Bronchial epithelial cell (primary cell): ENCODE results near the gene CLN6. TPM values are rescaled to one million over a fixed set of nuclear protein-coding genes. Genes with fewer than 3 reads are reported as not detected.
A peak's percentile ranks its signal among the peaks of the same experiment; 100 is the strongest.

Experiments used
- DNase-seq: peaks from one replicate; pipeline ENCODE4 v3.0.0-alpha.2; 2010; ENCODE audit warnings: low read depth
- FAIRE-seq: peaks from 2 replicates; lab custom pipeline; 2011; peaks lifted over from hg19 to GRCh38; lab: Jason Lieb, UNC
- H3K27me3 ChIP-seq: 2 replicates; pipeline ENCODE4 v1.5.1; 2011; ENCODE audit warnings: low read length; ENCODE audit not compliant: control insufficient read depth, insufficient read depth
- H3K36me3 ChIP-seq: 2 replicates; pipeline ENCODE4 v1.5.1; 2011; ENCODE audit warnings: low read length; ENCODE audit not compliant: control insufficient read depth, insufficient read depth
- H3K4me3 ChIP-seq: 2 replicates; pipeline ENCODE4 v1.5.1; 2011; ENCODE audit warnings: mild to moderate bottlenecking, low read depth, low read length, control low read depth
- total RNA-seq: library from RNA; depleted of rRNA; stranded (reverse); fragments of >200 nt; gene quantifications from 2 replicates; pipeline ENCODE4 v1.2.1, GENCODE V29; 2014
- TF ChIP-seq, protein P1 (sequence below): IDR thresholded peaks from 2 replicates; pipeline ENCODE4 v1.5.1; 2011; ENCODE audit warnings: mild to moderate bottlenecking, moderate library complexity, low read length, control low read depth, inconsistent platforms; ENCODE audit not compliant: insufficient read depth, severe bottlenecking

The CLN6 gene
- total RNA-seq, 1 donor from 2014 or later = 8.2 TPM

DNA sequence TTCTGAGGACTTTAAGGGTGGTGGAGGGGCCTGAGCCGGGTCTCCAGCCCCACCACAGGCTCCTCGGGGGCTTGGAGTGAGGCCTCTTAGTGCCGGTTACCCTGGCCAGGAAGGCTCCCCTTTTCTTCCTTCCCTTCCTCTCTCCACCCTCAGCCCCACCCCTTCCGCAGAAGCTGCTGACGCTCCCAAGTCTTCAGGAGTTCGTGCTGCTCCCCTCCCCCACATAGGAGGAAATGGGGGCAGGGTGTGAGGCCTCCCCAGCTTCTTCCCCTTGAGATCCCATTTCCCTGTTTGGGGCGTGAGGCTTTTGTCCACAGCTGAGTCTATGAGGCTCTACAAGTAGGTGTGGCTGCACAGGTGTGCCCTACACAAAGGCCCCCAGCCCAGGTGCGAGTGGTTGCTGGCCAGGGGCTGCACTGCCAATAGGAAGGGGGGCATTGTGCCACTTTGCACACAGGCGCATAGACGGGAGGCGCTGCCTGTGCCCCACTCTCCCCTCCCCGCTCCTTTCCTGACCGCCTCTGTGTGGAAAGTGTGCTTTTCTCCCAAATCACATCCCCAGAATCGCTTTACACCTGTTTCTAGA, 23.5 kb downstream of the CLN6 start:
- DNase-seq (peak; percentile 42), FAIRE-seq (no peak)
- Histone ChIP-seq H3K4me3 (peak overlapping the region; percentile 22), H3K36me3 (no peaks in the 10 kb centered on the region), H3K27me3 (no peaks in the 10 kb centered on the region)
- TF ChIP-seq, protein P1, sequence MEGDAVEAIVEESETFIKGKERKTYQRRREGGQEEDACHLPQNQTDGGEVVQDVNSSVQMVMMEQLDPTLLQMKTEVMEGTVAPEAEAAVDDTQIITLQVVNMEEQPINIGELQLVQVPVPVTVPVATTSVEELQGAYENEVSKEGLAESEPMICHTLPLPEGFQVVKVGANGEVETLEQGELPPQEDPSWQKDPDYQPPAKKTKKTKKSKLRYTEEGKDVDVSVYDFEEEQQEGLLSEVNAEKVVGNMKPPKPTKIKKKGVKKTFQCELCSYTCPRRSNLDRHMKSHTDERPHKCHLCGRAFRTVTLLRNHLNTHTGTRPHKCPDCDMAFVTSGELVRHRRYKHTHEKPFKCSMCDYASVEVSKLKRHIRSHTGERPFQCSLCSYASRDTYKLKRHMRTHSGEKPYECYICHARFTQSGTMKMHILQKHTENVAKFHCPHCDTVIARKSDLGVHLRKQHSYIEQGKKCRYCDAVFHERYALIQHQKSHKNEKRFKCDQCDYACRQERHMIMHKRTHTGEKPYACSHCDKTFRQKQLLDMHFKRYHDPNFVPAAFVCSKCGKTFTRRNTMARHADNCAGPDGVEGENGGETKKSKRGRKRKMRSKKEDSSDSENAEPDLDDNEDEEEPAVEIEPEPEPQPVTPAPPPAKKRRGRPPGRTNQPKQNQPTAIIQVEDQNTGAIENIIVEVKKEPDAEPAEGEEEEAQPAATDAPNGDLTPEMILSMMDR = no peak

DNA sequence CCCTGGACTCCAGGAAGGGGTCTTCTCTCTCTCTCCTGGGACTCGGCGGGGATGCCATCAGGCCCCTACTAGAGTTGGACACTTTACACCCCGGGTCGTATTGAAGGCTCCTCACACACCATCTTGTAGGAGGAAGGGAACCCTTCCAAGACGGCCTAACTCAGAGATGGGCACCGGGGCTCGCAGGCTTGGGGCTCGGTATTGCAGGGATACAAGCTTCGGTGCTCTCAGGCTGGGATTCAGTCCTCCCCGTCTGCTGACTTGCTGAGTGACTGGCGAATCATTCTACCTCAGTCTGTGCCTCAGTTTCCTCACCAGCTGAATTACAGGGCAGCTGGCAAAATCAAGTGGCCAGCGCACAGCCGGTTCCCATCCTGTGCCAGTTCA, 24.0 kb downstream of the CLN6 start:
- Histone ChIP-seq H3K4me3 (peak overlapping the region; percentile 22), H3K27me3 (no peaks in the 10 kb centered on the region), H3K36me3 (no peaks in the 10 kb centered on the region)
- FAIRE-seq = no peak
- no peak for DNase-seq
- TF ChIP-seq, protein P1 = no peak

DNA sequence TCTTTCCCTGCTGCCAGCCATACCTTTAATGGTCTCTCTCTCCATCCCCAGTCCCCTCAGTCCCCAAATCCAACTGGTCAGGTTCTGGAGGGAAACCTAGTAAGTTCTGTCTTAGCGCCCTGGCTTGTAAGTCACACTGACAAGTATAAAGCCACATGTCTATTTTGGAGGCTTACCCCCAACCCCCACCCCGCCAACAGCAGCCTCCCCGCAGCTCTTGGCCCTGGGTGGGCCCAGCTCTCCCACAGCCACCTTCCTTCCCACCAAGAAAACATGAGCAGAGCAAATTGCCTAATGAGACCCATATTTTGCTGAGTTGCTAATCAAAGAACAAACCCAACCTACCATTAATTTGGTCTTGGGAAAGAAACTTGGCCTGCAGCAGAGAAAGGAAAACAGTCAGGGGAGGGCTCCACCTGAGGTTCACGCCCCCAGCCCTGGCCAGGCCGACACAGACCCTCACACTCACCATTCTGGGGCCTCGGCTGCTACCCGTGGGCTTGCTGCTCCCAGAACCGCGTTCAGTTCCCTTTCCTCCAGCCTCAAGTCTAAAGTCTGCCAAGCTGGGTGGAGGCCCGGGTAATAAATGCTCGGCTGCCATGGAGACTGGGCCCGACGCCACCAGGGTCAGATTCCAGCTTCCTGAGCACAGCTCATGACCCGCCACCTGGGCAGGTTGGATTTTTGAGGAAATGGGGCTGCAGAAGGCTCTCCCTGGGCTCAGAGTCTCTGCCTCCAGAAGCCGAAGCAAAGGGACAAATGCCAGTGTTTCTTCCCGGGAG, 24.6 kb downstream of the CLN6 start, which contains the start of gene CALML4:
Gene CALML4 (minus strand): TSS at position 557 of the 782 bp plus-strand sequence. CDS start 85 bp downstream, at position 472.
- no peak for FAIRE-seq
- Histone ChIP-seq H3K36me3 (no peaks in the 10 kb centered on the region), H3K4me3 (peak within 1 kb of the TSS; percentile 22), H3K27me3 (no peaks in the 10 kb centered on the region)
- no peak for DNase-seq
- TF ChIP-seq, protein P1 = no peak

DNA sequence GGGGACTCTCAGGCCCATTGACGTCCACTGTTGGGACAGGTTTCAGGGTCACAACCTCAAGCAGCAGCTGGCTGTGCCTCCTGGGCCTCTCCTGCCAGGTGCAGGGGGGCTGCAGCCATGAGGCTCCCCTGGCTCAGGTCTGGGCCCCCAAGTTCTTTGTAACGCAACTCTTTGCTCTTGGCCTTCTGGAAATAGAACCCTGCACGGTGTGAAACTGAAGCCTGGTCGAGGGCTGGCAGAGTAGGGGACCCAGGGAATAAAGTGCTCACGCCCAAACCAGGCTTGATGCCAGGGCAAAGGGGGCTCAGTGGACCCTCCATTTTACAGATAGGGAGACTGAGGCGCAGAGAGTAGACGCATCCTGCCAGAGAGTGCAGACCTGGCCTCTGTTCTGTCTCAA, 25.2 kb downstream of the CLN6 start:
- H3K4me3 ChIP-seq = no peak overlapping the region
- FAIRE-seq (no peak), DNase-seq (no peak)

DNA sequence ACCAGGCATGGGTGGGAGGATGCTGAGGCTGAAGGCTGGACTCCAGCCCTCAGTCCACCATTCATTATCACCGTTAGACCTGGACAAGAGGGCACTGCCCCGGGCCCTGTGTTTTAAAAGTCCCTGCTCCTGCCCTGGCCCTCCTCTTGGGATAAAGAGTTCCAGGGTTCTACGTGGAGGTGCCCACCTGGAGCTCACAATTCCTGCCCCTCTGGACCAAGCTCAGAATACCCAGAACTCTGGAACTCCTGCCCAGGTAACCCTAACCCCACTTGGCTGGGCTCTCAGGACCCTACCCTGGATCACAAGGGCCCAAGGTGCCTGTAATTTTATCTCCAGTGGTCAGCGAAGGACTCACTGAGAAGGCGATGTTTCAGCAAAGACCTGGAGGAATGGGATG, 25.6 kb downstream of the CLN6 start:
- Histone ChIP-seq H3K27me3 (no peaks in the 10 kb centered on the region), H3K4me3 (no peak overlapping the region), H3K36me3 (no peaks in the 10 kb centered on the region)
- DNase-seq (no peak), FAIRE-seq (no peak)
- TF ChIP-seq, protein P1 = no peak

More for the DNA sequence above, 25.2 kb downstream of the CLN6 start:
- no peaks in the 10 kb centered on the region for H3K36me3 ChIP-seq
- TF ChIP-seq, protein P1 = no peak
- H3K27me3 ChIP-seq = no peaks in the 10 kb centered on the region
